SK-N-SH treated with all-trans-retinoic acid at 6 μM for 48 hours (cell line): ENCODE data around the gene ZNF221.

Experiments used
- ARNTL ChIP-seq: fragments of 450-650 bp; formaldehyde crosslinking; IDR thresholded peaks from 2 replicates; pipeline ENCODE4 v1.5.0; 2020; ENCODE audit warnings: low read depth, mild to moderate bottlenecking, moderate library complexity, borderline replicate concordance
- ESRRG ChIP-seq: fragments of 250-450 bp; sonication (Bioruptor Pico); IDR thresholded peaks from 2 replicates; pipeline ENCODE4 v1.6.1; 2021; ENCODE audit warnings: mild to moderate bottlenecking
- ISL1 ChIP-seq: fragments of 250-450 bp; sonication (Bioruptor Pico); IDR thresholded peaks from 2 replicates; pipeline ENCODE4 v2.1.2; 2022; ENCODE audit warnings: mild to moderate bottlenecking, moderate library complexity
- PPARA ChIP-seq: fragments of 250-450 bp; sonication (Bioruptor Pico); IDR thresholded peaks from 2 replicates; pipeline ENCODE4 v1.5.0; 2020; ENCODE audit warnings: mild to moderate bottlenecking, borderline replicate concordance
- TOX ChIP-seq: fragments of 250-450 bp; sonication (Bioruptor Pico); IDR thresholded peaks from 2 replicates; pipeline ENCODE4 v1.8.0; 2021; ENCODE audit warnings: mild to moderate bottlenecking, moderate library complexity, borderline replicate concordance
- ZC3H10 ChIP-seq: fragments of 250-450 bp; sonication (Bioruptor Pico); IDR thresholded peaks from 2 replicates; pipeline ENCODE4 v1.5.1; 2021; ENCODE audit warnings: mild to moderate bottlenecking, moderate library complexity
- ZFP3 ChIP-seq: fragments of 250-450 bp; sonication (Bioruptor Pico); IDR thresholded peaks from 2 replicates; pipeline ENCODE4 v1.5.0; 2020; ENCODE audit warnings: mild to moderate bottlenecking, moderate library complexity
- ZFP30 ChIP-seq: fragments of 450-650 bp; formaldehyde crosslinking; IDR thresholded peaks from 2 replicates; pipeline ENCODE4 v1.5.0; 2022; ENCODE audit warnings: mild to moderate bottlenecking, moderate library complexity
- TF ChIP-seq, protein P1 (sequence below): fragments of 250-450 bp; sonication (Bioruptor Pico); IDR thresholded peaks from 2 replicates; pipeline ENCODE4 v1.5.1; 2020; ENCODE audit warnings: low read depth, mild to moderate bottlenecking, moderate library complexity
- TF ChIP-seq, protein P2 (sequence below): fragments of 250-450 bp; sonication (Bioruptor Pico); IDR thresholded peaks from 2 replicates; pipeline ENCODE4 v1.5.1; 2021; ENCODE audit warnings: mild to moderate bottlenecking, moderate library complexity
- TF ChIP-seq, protein P3 (sequence below): fragments of 250-450 bp; sonication (Bioruptor Pico); IDR thresholded peaks from 2 replicates; pipeline ENCODE4 v1.8.0; 2020; ENCODE audit warnings: mild to moderate bottlenecking, moderate library complexity, borderline replicate concordance

DNA sequence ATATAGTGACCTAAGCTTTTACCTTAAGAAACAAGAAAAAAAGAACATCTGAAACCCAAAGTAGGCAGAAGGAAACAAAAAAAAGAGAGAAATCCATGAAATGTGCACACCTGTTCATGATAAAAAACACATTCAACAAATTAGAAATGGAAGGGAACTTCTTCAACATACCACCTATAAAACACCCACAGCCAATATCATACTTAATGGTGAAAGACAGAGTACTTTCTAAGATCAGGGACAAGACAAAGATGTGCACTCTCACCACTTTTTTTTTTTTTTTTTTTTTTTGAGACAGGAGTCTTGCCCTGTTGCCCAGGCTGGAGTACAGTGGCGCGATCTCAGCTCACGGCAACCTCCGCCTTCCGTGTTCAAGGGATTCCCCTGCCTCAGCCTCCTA is 45.1 kb upstream of the ZNF221 start:
- TF ChIP-seq, protein P1, sequence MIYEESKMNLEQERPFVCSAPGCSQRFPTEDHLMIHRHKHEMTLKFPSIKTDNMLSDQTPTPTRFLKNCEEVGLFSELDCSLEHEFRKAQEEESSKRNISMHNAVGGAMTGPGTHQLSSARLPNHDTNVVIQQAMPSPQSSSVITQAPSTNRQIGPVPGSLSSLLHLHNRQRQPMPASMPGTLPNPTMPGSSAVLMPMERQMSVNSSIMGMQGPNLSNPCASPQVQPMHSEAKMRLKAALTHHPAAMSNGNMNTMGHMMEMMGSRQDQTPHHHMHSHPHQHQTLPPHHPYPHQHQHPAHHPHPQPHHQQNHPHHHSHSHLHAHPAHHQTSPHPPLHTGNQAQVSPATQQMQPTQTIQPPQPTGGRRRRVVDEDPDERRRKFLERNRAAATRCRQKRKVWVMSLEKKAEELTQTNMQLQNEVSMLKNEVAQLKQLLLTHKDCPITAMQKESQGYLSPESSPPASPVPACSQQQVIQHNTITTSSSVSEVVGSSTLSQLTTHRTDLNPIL (CRISPR knock-in tag): no peak
- TF ChIP-seq, protein P2, sequence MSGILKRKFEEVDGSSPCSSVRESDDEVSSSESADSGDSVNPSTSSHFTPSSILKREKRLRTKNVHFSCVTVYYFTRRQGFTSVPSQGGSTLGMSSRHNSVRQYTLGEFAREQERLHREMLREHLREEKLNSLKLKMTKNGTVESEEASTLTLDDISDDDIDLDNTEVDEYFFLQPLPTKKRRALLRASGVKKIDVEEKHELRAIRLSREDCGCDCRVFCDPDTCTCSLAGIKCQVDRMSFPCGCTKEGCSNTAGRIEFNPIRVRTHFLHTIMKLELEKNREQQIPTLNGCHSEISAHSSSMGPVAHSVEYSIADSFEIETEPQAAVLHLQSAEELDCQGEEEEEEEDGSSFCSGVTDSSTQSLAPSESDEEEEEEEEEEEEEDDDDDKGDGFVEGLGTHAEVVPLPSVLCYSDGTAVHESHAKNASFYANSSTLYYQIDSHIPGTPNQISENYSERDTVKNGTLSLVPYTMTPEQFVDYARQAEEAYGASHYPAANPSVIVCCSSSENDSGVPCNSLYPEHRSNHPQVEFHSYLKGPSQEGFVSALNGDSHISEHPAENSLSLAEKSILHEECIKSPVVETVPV (CRISPR knock-in tag): no peak
- TF ChIP-seq PPARA (CRISPR knock-in tag) (no peak), ISL1 (CRISPR knock-in tag) (no peak), TOX (no peak), ZFP3 (no peak), ESRRG (no peak), ARNTL (no peak), ZC3H10 (no peak), ZFP30 (CRISPR knock-in tag) (no peak)
- TF ChIP-seq, protein P3, sequence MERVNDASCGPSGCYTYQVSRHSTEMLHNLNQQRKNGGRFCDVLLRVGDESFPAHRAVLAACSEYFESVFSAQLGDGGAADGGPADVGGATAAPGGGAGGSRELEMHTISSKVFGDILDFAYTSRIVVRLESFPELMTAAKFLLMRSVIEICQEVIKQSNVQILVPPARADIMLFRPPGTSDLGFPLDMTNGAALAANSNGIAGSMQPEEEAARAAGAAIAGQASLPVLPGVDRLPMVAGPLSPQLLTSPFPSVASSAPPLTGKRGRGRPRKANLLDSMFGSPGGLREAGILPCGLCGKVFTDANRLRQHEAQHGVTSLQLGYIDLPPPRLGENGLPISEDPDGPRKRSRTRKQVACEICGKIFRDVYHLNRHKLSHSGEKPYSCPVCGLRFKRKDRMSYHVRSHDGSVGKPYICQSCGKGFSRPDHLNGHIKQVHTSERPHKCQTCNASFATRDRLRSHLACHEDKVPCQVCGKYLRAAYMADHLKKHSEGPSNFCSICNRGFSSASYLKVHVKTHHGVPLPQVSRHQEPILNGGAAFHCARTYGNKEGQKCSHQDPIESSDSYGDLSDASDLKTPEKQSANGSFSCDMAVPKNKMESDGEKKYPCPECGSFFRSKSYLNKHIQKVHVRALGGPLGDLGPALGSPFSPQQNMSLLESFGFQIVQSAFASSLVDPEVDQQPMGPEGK (CRISPR knock-in tag): no peak
